K562 (cell line): ENCODE results near the gene S100G.

Source experiments
- ATF2 ChIP-seq: sonication (generic); formaldehyde crosslinking; IDR thresholded peaks from 2 replicates; pipeline ENCODE4 v1.8.1; 2022; ENCODE audit warnings: missing genetic modification reagents
- CCAR2 ChIP-seq: fragments of 200-400 bp; formaldehyde crosslinking; IDR thresholded peaks from 2 replicates; pipeline ENCODE4 v1.6.1; 2017; ENCODE audit warnings: mild to moderate bottlenecking, low read depth, low read length
- CTCF ChIP-seq, 3 experiments: IDR thresholded peaks in 2 of 3; conservative IDR thresholded peaks in 1 of 3; 2 replicates each; pipeline ENCODE4 v1.5.1; 2011 to 2012; ENCODE audit warnings: low read length in 3 of 3, mild to moderate bottlenecking in 3 of 3, control low read depth in 2 of 3, improper control_type of control experiment in 1 of 3, inconsistent platforms in 1 of 3, low read depth in 1 of 3, mixed read lengths in 1 of 3, moderate library complexity in 1 of 3; ENCODE audit not compliant: insufficient read depth in 2 of 3
- HMG20A ChIP-seq: fragments of 450-650 bp; formaldehyde crosslinking; conservative IDR thresholded peaks from 2 replicates; pipeline ENCODE4 v1.4.0; 2020; ENCODE audit warnings: mild to moderate bottlenecking, mixed read lengths
- RAD51 ChIP-seq: fragments of 450-650 bp; IDR thresholded peaks from 2 replicates; pipeline ENCODE4 v1.7.1; 2016; ENCODE audit warnings: low read depth, mild to moderate bottlenecking, borderline replicate concordance
- RCOR1 ChIP-seq, 2 experiments: IDR thresholded peaks; 2 replicates each; pipeline ENCODE4 v1.6.1; 2012; ENCODE audit warnings: low read depth in 2 of 2, low read length in 2 of 2, borderline replicate concordance in 1 of 2, improper control_type of control experiment in 1 of 2
- SETDB1 ChIP-seq: IDR thresholded peaks from one replicate; pipeline ENCODE4 v1.6.1; 2012; ENCODE audit warnings: low read length, control low read depth, inconsistent platforms
- SP1 ChIP-seq: sonication (generic); formaldehyde crosslinking; IDR thresholded peaks from 2 replicates; pipeline ENCODE4 v1.8.1; 2022; ENCODE audit warnings: mild to moderate bottlenecking, missing genetic modification reagents
- SREBF1 ChIP-seq: fragments of 150-350 bp; IDR thresholded peaks from 2 replicates; pipeline ENCODE4 v1.6.1; 2014; ENCODE audit warnings: antibody characterized with exemption, low read depth, low read length, borderline replicate concordance
- TBP ChIP-seq: optimal IDR thresholded peaks from 2 replicates; pipeline ENCODE3; 2011; ENCODE audit warnings: low read depth, low read length, improper control_type of control experiment
- TEAD4 ChIP-seq, 2 experiments: sonication (generic) in 1 of 2; formaldehyde crosslinking in 1 of 2; IDR thresholded peaks; 2 replicates each; pipeline versions ENCODE4 v1.6.1 to v1.8.0; 2012 to 2022; ENCODE audit warnings: borderline replicate concordance in 1 of 2, inconsistent platforms in 1 of 2, low read length in 1 of 2, mild to moderate bottlenecking in 1 of 2, missing genetic modification reagents in 1 of 2

- TF ChIP-seq TEAD4 (IDR thresholded peaks at IDR 0.05; ENCODE audit: low read length) (no peak), TEAD4 (CRISPR knock-in tag; IDR thresholded peaks at IDR 0.05; ENCODE audit: borderline replicate concordance) (no peak), SETDB1 (no peak), SREBF1 (no peak), TBP (no peak), RAD51 (no peak), CTCF (IDR thresholded peaks at IDR 0.05 in 2 of 3, conservative IDR thresholded peaks at IDR 0.05 in 1 of 3; ENCODE audit: insufficient read depth in 2 of 3, low read depth in 1 of 3, low read length in 3 of 3) (no peak), RCOR1 (IDR thresholded peaks at IDR 0.05; ENCODE audit: borderline replicate concordance in 1 of 2, low read depth in 2 of 2, low read length in 2 of 2) (no peak), CCAR2 (no peak), HMG20A (no peak), SP1 (CRISPR knock-in tag) (no peak), ATF2 (CRISPR knock-in tag) (no peak)
These were observed 48.1 kb upstream of the S100G start for GRCh38 chrX:16601885-16602284.
